Keratinocyte (primary cell): ENCODE results near the gene NHSL1.

ENCODE experiments used
- CTCF ChIP-seq, 3 experiments: IDR thresholded peaks in 1 of 3; conservative IDR thresholded peaks in 1 of 3; optimal IDR thresholded peaks in 1 of 3; 2 replicates in 2 of 3; 3 replicates in 1 of 3; pipeline versions ENCODE3 to v1.5.1; 2011; ENCODE audit warnings: low read length in 3 of 3, mild to moderate bottlenecking in 3 of 3, moderate library complexity in 2 of 3, control low read depth in 1 of 3, inconsistent platforms in 1 of 3; ENCODE audit not compliant: insufficient read depth in 2 of 3; ENCODE audit errors: extremely low read depth in 1 of 3
- EZH2 ChIP-seq: IDR thresholded peaks from one replicate; pipeline ENCODE4 v1.6.1; 2012; ENCODE audit warnings: inconsistent platforms, mild to moderate bottlenecking, low read length, moderate library complexity

GRCh38 chr6:138539876-138540275, 40.6 kb upstream of the NHSL1 start:
- no peak for TF ChIP-seq CTCF (optimal IDR thresholded peaks at IDR 0.05 in 1 of 3, IDR thresholded peaks at IDR 0.05 in 1 of 3, conservative IDR thresholded peaks at IDR 0.05 in 1 of 3; ENCODE audit: extremely low read depth in 1 of 3, insufficient read depth in 2 of 3, low read length in 3 of 3)
- TF ChIP-seq EZH2 = no peak
